Natural killer cell (primary cell): ENCODE measurements around the gene PAK3. TPM values are rescaled to one million over a fixed set of nuclear protein-coding genes. Genes with fewer than 3 reads are reported as not detected.

ENCODE experiments used
- ATAC-seq, 3 donors: fragments of 150-1000 bp in 2 of 3; fragments of 200-7000 bp in 1 of 3; cut with Tn5 transposase; 1 replicate in 1 of 3; 2 replicates in 2 of 3; pipeline ENCODE4 v1.10.0; 2021; ENCODE audit warnings: mild to moderate bottlenecking in 2 of 3, moderate library complexity in 2 of 3
- DNase-seq, 2 donors: peaks; one replicate each; pipeline versions ENCODE4 v3.0.0 to v3.0.0-alpha.2; 2013 to 2021; ENCODE audit warnings: mixed read lengths in 1 of 2
- H3K27ac ChIP-seq: one replicate; pipeline ENCODE4 v1.5.1; 2013; ENCODE audit warnings: mild to moderate bottlenecking, low read length
- H3K27me3 ChIP-seq: one replicate; pipeline ENCODE4 v1.6.1; 2013; ENCODE audit warnings: low read length; ENCODE audit not compliant: control insufficient read depth, insufficient read depth
- H3K36me3 ChIP-seq: one replicate; pipeline ENCODE4 v1.6.1; 2013; ENCODE audit warnings: low read length; ENCODE audit not compliant: control insufficient read depth, insufficient read depth
- H3K4me1 ChIP-seq: one replicate; pipeline ENCODE4 v1.6.1; 2013; ENCODE audit warnings: low read length; ENCODE audit not compliant: control insufficient read depth, insufficient read depth
- H3K4me3 ChIP-seq: one replicate; pipeline ENCODE4 v1.5.1; 2013; ENCODE audit warnings: low read length
- H3K9me3 ChIP-seq: one replicate; pipeline ENCODE4 v1.6.1; 2013; ENCODE audit warnings: low read length; ENCODE audit not compliant: control insufficient read depth, insufficient read depth
- H3K27ac Mint-ChIP-seq, 2 donors: one replicate each; pipeline ENCODE4 v1.8.0; 2022; ENCODE audit warnings: mild to moderate bottlenecking in 2 of 2, mixed read lengths in 2 of 2, moderate library complexity in 1 of 2
- H3K27me3 Mint-ChIP-seq, 2 donors: one replicate each; pipeline ENCODE4 v1.8.0; 2022; ENCODE audit warnings: low read depth in 2 of 2, mixed read lengths in 2 of 2
- H3K36me3 Mint-ChIP-seq: one replicate; pipeline ENCODE4 v1.8.0; 2022; ENCODE audit warnings: mixed read lengths
- H3K4me1 Mint-ChIP-seq, 2 donors: one replicate each; pipeline ENCODE4 v1.8.0; 2022; ENCODE audit warnings: mixed read lengths in 2 of 2
- H3K4me3 Mint-ChIP-seq: one replicate; pipeline ENCODE4 v1.8.0; 2022; ENCODE audit warnings: mild to moderate bottlenecking, moderate library complexity, mixed read lengths
- H3K9me3 Mint-ChIP-seq, 2 donors: one replicate each; pipeline ENCODE4 v1.8.0; 2022; ENCODE audit warnings: mixed read lengths in 2 of 2
- CTCF ChIP-seq: fragments of 200-600 bp; IDR thresholded peaks from one replicate; pipeline ENCODE4 v1.8.0; 2022; ENCODE audit warnings: antibody characterized with exemption
- WGBS: methylation state at CpG from one replicate; pipeline ENCODE4 v1.1.7; 2013; ENCODE audit warnings: missing lambda C conversion rate; ENCODE audit not compliant: insufficient coverage; 5-methylcytosine and 5-hydroxymethylcytosine counted together
- intact Hi-C: fragments of 100-400 bp; cut with micrococcal nuclease; formaldehyde crosslinking; loops from one replicate; pipeline ENCODE4 v1.14.2; 2022
- total RNA-seq, 4 donors: library from RNA; stranded (reverse); fragments of 120-200 nt in 1 of 4; gene quantifications; one replicate each; pipeline versions ENCODE4 v1.2.3 to v1.2.4, GENCODE V29; 2013 to 2022

The PAK3 gene
- total RNA-seq, 3 donors from 2014 or later (not counting 1 experiment from before 2014, with no cell fraction given): not detected

- intact Hi-C loops: no loop called here
- H3K4me1 ChIP-seq: no peaks in the 10 kb centered on the region
Observed at GRCh38 chrX:111159232-111159631, 63.2 kb downstream of the PAK3 start.

GRCh38 chrX:111164728-111165127 lies 68.7 kb downstream of the PAK3 start:
- H3K27me3 ChIP-seq: no peaks in the 10 kb centered on the region
- H3K27ac ChIP-seq: no peak overlapping the region
- peaks cover 0 to 24% of the 10 kb centered on the region in 2 donors for H3K27me3 Mint-ChIP-seq
- H3K4me1 Mint-ChIP-seq: peaks cover 0 to 5% of the 10 kb centered on the region in 2 donors
- H3K27ac Mint-ChIP-seq: no peak overlapping the region
- WGBS: no CpG with 5 or more reads among the region's 3 CpGs
- TF ChIP-seq CTCF: no peak
- no peaks in the 10 kb centered on the region for H3K36me3 ChIP-seq
- H3K36me3 Mint-ChIP-seq: no peaks in the 10 kb centered on the region
- no peaks in the 10 kb centered on the region for H3K4me1 ChIP-seq
- DNase-seq: no peak
- ATAC-seq: no peak
- H3K4me3 Mint-ChIP-seq: no peak overlapping the region
- no peaks in the 10 kb centered on the region for H3K9me3 ChIP-seq
- no peak overlapping the region for H3K4me3 ChIP-seq
- H3K9me3 Mint-ChIP-seq: no peaks in the 10 kb centered on the region
- intact Hi-C loops: no loop called here

More at GRCh38 chrX:111159232-111159631, 63.2 kb downstream of the PAK3 start:
- Mint-ChIP-seq H3K27ac (no peak overlapping the region), H3K27me3 (peaks cover 0 to 6% of the 10 kb centered on the region in 2 donors), H3K4me3 (no peak overlapping the region), H3K9me3 (no peaks in the 10 kb centered on the region), H3K4me1 (no peaks in the 10 kb centered on the region), H3K36me3 (no peaks in the 10 kb centered on the region)
- no peak overlapping the region for H3K27ac ChIP-seq
- H3K27me3 ChIP-seq: no peaks in the 10 kb centered on the region
- WGBS: no CpG with 5 or more reads among the region's 3 CpGs
- H3K9me3 ChIP-seq: no peaks in the 10 kb centered on the region
- no peak for TF ChIP-seq CTCF
- ATAC-seq (no peak), DNase-seq (no peak)
- H3K36me3 ChIP-seq: no peaks in the 10 kb centered on the region
- H3K4me3 ChIP-seq: no peak overlapping the region

- Mint-ChIP-seq H3K9me3 (no peaks in the 10 kb centered on the region), H3K27me3 (peaks cover 0 to 27% of the 10 kb centered on the region in 2 donors), H3K27ac (no peak overlapping the region), H3K36me3 (no peaks in the 10 kb centered on the region), H3K4me3 (no peak overlapping the region), H3K4me1 (peaks cover 0 to 5% of the 10 kb centered on the region in 2 donors)
- H3K36me3 ChIP-seq: no peaks in the 10 kb centered on the region
- no peaks in the 10 kb centered on the region for H3K9me3 ChIP-seq
- ATAC-seq (no peak), DNase-seq (no peak)
- intact Hi-C loops: no loop called here
- 100% methylated on average over 1 of the region's 1 CpG for WGBS
- H3K27ac ChIP-seq: no peak overlapping the region
- no peaks in the 10 kb centered on the region for H3K4me1 ChIP-seq
- H3K27me3 ChIP-seq: no peaks in the 10 kb centered on the region
- no peak for TF ChIP-seq CTCF
- H3K4me3 ChIP-seq: no peak overlapping the region
Observed at GRCh38 chrX:111165902-111166301, 69.9 kb downstream of the PAK3 start.

GRCh38 chrX:111167334-111167733 lies 71.3 kb downstream of the PAK3 start:
- DNase-seq (no peak), ATAC-seq (no peak)
- H3K27me3 ChIP-seq: no peaks in the 10 kb centered on the region
- peaks cover 0 to 27% of the 10 kb centered on the region in 2 donors for H3K27me3 Mint-ChIP-seq
- no peak overlapping the region for H3K4me3 Mint-ChIP-seq
- no peaks in the 10 kb centered on the region for H3K36me3 Mint-ChIP-seq
- H3K4me1 ChIP-seq: no peaks in the 10 kb centered on the region
- intact Hi-C loops: no loop called here
- no peaks in the 10 kb centered on the region for H3K36me3 ChIP-seq
- 0% methylated on average over 1 of the region's 3 CpGs for WGBS
- peaks cover 0 to 5% of the 10 kb centered on the region in 2 donors for H3K4me1 Mint-ChIP-seq
- no peaks in the 10 kb centered on the region for H3K9me3 ChIP-seq
- H3K27ac ChIP-seq: no peak overlapping the region
- TF ChIP-seq CTCF: no peak
- no peak overlapping the region for H3K27ac Mint-ChIP-seq
- H3K9me3 Mint-ChIP-seq: no peaks in the 10 kb centered on the region
- H3K4me3 ChIP-seq: no peak overlapping the region
